Measurements from ENCODE around the gene TMEM200A. TPM values are rescaled to one million over a fixed set of nuclear protein-coding genes. Genes with fewer than 3 reads are reported as not detected.
"Not testable (repeated sequence)": the region's sequence is repeated elsewhere in the genome, so short reads cannot be mapped to it uniquely, and the experiment has no call there.

The TMEM200A gene
- 1.1 and 1.3 TPM in 2 replicates for total RNA-seq

DNA sequence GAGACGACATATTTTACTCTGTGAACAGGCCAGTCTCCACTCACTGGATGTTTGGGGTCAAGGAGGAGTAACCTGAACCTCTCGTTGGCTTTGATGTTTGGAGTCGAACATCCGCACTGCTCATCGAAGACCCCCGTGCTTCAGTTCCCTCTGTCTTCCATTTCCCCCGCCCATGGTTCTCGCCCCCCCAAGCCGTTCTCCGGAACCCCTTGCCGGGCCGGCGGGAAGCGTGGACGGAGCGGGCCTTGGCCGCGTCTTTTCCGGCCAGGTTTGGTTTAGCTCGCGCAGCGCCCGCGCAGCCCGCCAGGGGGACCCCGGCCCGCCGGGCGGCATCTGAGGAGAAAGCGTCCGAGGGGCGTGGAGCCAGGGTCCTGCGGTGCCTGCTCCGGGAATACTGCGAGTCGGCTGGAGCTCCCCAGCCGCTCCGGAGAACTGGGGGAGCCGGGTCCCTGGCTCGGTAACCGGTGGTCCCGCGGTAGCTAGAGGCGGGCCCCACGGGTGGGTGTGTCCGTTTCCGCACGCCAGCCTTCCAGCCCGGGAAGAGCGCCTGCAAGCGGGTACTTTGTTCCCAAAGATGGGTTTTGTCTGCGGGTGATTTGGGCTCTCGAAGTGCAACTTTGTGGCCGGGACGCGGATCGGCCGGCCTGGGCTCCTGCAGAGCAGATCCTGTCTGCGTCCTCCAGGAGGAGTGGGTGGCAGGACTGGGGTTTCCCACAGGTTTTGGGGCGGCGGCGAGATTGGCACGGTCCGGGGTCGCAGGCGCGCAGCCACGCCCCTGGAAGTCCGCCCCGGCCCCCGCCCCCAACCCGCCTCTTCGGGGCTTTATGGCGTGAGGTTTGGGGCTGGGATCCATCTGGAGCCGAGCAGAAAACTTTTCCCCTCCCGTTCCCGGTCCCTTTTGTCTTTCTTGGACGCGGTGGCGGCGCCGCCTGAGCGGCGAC is at the start of gene TMEM200A:
TMEM200A (plus strand) TSS at position 852 of the 941 bp plus-strand sequence. CDS start 74,406 bp downstream, outside the sequence.
- no peaks in the 10 kb centered on the region for H3K36me3 Mint-ChIP-seq (ENCODE audit: low read depth)
- peak; percentile 20 for DNase-seq (ENCODE audit: low spot score)
- H3K4me1 Mint-ChIP-seq (ENCODE audit: low read depth) = peaks cover 20% of the 10 kb centered on the region
- intact Hi-C loops (cut with micrococcal nuclease) = loop anchor here (1.0 to 5.0 kb wide), 3 partner anchors 152 to 333 kb away; no protein-coding TSS in a partner anchor
- no peaks in the 10 kb centered on the region for H3K9me3 Mint-ChIP-seq
- peak within 1 kb of the TSS; percentile 12 for H3K27ac Mint-ChIP-seq
- H3K4me3 Mint-ChIP-seq (ENCODE audit: low read depth) = peak within 1 kb of the TSS; percentile 75
- peaks cover 49% of the 10 kb centered on the region for H3K27me3 Mint-ChIP-seq (ENCODE audit: low read depth)

DNA sequence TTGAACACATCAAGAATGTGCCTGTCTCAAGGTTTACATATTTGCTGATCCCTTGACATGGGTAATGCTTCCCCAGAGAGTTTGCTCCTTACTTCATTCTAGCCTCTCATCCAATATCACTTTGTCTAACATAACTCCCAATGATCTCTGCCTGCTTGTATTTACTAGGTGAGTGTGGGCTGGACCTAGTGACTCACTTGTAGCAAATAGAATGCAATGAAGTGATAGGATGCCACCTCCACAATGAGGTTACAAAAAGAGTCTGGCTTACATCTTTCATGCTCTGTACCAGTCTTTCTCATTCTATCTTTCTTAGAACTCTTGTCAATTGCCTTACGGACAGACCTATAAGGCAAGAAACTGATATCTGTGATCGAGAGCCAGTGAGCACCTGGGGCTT is 44.9 kb upstream of the TMEM200A start:
- intact Hi-C loops (cut with micrococcal nuclease) = no loop called here

DNA sequence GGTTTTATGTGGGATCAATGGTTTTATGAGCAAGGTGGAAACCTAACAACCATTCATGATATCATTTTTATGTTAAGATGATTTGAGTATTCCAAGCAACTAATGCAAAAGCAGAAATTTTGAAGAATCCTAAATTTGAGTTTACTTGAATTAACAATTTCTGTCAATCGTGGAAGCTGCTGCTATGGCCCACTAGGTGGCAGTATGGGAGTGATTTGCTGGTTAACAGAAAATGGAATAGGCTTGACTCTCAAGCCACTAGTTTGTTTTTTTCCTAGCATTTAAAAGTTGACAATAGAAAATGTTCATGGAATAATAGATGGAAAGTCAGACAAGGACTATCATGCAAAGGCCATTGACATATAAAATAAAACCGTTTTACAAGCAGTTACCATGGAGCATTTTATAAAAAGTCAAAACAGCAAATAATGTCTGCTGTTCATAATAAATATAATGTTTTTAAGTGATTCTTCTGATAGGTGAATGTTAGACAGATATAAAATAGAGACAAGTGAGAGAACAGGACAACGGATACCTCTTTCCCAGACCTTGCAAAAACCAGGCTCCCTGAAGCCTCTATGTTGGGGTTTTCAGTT is 43.0 kb upstream of the TMEM200A start:
- intact Hi-C loops (cut with micrococcal nuclease) = loop anchor here (1.0 to 2.0 kb wide), 4 partner anchors 376 to 550 kb away; no protein-coding TSS in a partner anchor
- no peak overlapping the region for H3K27ac Mint-ChIP-seq
- H3K9me3 Mint-ChIP-seq = no peaks in the 10 kb centered on the region
- no peak overlapping the region for H3K4me3 Mint-ChIP-seq (ENCODE audit: low read depth)
- no peaks in the 10 kb centered on the region for H3K36me3 Mint-ChIP-seq (ENCODE audit: low read depth)
- peaks cover 22% of the 10 kb centered on the region for H3K27me3 Mint-ChIP-seq (ENCODE audit: low read depth)
- peak; percentile 15 for DNase-seq (ENCODE audit: low spot score)
- H3K4me1 Mint-ChIP-seq (ENCODE audit: low read depth) = peaks cover 2% of the 10 kb centered on the region

More for the DNA sequence above, 44.9 kb upstream of the TMEM200A start:
- Mint-ChIP-seq H3K4me1 (ENCODE audit: low read depth) (peaks cover 2% of the 10 kb centered on the region), H3K4me3 (ENCODE audit: low read depth) (no peak overlapping the region), H3K27ac (no peak overlapping the region), H3K36me3 (ENCODE audit: low read depth) (no peaks in the 10 kb centered on the region), H3K9me3 (no peaks in the 10 kb centered on the region), H3K27me3 (ENCODE audit: low read depth) (peaks cover 21% of the 10 kb centered on the region)
- no peak for DNase-seq (ENCODE audit: low spot score)

DNA sequence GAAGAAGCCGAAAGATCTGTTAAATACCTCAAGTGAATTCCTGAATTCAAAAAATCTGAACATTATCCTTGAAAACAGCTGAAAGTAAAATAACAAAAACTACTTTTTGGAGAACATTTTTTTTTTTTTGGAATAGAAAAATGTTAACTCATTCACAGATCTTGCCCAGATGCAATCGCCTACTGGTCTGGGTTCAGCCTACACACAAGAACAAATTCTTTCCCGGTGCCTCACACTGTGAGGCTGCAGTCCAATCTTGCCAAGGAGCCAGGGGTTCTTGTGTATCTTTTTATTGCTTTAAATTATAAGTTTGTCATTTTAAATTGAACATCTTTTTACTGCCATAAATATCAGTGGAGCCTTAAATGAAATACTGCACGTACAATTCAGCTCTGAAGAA is 41.2 kb upstream of the TMEM200A start:
- no peak for DNase-seq (ENCODE audit: low spot score)
- no peaks in the 10 kb centered on the region for H3K36me3 Mint-ChIP-seq (ENCODE audit: low read depth)
- H3K9me3 Mint-ChIP-seq = no peaks in the 10 kb centered on the region
- H3K4me1 Mint-ChIP-seq (ENCODE audit: low read depth) = peaks cover 2% of the 10 kb centered on the region
- H3K27ac Mint-ChIP-seq = no peak overlapping the region
- no peak overlapping the region for H3K4me3 Mint-ChIP-seq (ENCODE audit: low read depth)
- H3K27me3 Mint-ChIP-seq (ENCODE audit: low read depth) = peaks cover 14% of the 10 kb centered on the region
- intact Hi-C loops (cut with micrococcal nuclease) = no loop called here

DNA sequence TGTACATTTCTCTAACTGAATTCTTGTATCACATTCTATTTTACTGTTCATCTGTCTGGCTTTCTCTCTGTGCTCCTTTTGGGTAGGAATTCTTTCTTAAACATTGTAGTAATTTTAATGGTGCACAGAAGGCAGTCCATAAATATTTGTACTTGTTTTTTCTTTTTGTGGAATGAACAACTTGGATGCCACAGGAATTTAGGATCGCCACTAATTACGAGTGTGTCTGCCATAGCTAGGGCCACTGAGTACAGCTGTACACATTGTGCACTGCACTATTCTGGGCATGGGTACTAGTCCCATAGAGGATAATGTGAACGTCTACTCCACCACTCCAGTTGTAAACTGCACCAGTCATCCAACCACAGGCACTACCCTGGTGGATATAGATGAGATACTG is 39.3 kb upstream of the TMEM200A start:
- intact Hi-C loops (cut with micrococcal nuclease) = no loop called here
- Mint-ChIP-seq H3K4me3 (ENCODE audit: low read depth) (no peak overlapping the region), H3K36me3 (ENCODE audit: low read depth) (no peaks in the 10 kb centered on the region), H3K9me3 (peaks cover 7% of the 10 kb centered on the region), H3K27me3 (ENCODE audit: low read depth) (peaks cover 5% of the 10 kb centered on the region), H3K4me1 (ENCODE audit: low read depth) (peaks cover 2% of the 10 kb centered on the region), H3K27ac (no peak overlapping the region)
- DNase-seq (ENCODE audit: low spot score) = no peak

DNA sequence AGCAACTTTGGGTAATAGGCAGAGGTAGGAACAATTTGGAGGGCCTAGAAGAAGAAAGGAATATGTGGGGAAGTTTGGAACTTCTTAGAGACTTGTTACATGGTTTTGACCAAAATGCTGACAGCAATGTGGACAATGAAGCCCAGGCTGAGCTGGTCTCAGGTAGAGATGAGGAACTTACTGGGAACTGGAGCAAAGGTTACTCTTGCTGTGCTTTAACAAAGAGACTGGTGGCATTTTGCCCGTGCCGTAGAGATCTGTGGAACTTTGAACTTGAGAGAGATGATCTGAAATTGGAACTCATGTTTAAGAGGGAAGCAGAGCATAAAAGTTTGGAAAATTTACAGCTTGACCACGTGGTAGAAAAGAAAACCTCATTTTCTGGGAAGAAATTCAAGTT is 28.3 kb upstream of the TMEM200A start:
- H3K27ac Mint-ChIP-seq = no peak overlapping the region
- peaks cover 3% of the 10 kb centered on the region for H3K9me3 Mint-ChIP-seq
- no peaks in the 10 kb centered on the region for H3K4me1 Mint-ChIP-seq (ENCODE audit: low read depth)
- no peak for DNase-seq (ENCODE audit: low spot score)
- peaks cover 7% of the 10 kb centered on the region for H3K27me3 Mint-ChIP-seq (ENCODE audit: low read depth)
- intact Hi-C loops (cut with micrococcal nuclease) = no loop called here
- no peak overlapping the region for H3K4me3 Mint-ChIP-seq (ENCODE audit: low read depth)
- no peaks in the 10 kb centered on the region for H3K36me3 Mint-ChIP-seq (ENCODE audit: low read depth)

DNA sequence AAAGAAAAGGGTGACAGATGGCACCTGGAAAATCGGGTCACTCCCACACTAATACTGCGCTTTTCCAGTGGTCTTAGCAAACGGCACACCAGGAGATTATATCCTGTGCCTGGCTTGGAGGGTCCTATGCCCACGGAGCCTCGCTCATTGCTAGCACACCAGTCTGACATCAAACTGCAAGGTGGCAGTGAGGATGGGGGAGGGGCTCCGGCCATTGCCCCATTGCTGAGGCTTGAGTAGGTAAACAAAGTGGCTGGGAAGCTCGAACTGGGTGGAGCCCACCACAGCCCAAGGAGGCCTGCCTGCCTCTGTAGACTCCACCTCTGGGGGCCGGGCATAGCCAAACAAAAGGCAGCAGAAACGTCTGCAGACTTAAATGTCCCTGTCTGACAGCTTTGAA is 19.5 kb upstream of the TMEM200A start:
- H3K27ac Mint-ChIP-seq; H3K27me3 Mint-ChIP-seq (ENCODE audit: low read depth); H3K4me3 Mint-ChIP-seq (ENCODE audit: low read depth); intact Hi-C loops (cut with micrococcal nuclease); H3K36me3 Mint-ChIP-seq (ENCODE audit: low read depth); H3K9me3 Mint-ChIP-seq; DNase-seq (ENCODE audit: low spot score); H3K4me1 Mint-ChIP-seq (ENCODE audit: low read depth): not testable (repeated sequence)

DNA sequence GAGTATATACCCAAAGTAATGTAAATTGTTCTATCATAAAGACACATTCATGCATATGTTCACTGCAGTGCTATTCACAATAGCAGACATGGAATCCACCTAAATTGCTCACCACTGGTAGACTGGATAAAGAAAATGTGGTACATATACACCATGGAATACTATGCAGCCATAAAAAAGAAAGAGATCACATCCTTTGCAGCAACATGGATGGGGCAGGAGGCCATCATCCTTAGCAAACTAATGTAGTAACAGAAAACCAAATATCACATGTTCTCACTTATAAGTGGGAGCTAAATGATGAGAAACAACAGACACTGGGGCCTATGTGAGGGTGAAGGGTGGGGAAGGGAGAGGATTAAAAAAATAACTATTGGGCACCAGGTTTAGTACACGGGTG is 11.5 kb upstream of the TMEM200A start:
- intact Hi-C loops (cut with micrococcal nuclease) = no loop called here
- peaks cover 6% of the 10 kb centered on the region for H3K27me3 Mint-ChIP-seq (ENCODE audit: low read depth)

DNA sequence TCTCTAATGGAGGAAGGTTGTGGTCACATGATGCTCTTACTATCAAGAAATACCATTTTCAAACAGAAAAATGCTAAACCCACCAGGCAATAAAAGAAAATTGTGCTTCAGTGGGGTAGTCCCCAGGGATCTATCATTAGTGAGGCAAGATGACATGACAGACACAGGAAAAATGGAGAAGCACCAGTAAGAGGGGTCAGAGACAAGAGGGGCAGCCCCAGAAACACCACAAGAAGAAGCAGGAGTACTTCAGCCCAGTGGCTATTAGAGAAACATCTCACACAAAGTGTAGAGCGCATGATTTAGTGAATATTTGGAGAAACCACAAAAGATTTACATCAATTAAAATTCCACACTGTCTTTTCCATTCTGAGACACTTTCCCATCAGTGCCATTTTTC is 10.2 kb upstream of the TMEM200A start:
- H3K27ac Mint-ChIP-seq = no peak overlapping the region
- intact Hi-C loops (cut with micrococcal nuclease) = no loop called here
- H3K4me3 Mint-ChIP-seq (ENCODE audit: low read depth) = no peak overlapping the region
- peaks cover 15% of the 10 kb centered on the region for H3K27me3 Mint-ChIP-seq (ENCODE audit: low read depth)
- H3K9me3 Mint-ChIP-seq = peaks cover 8% of the 10 kb centered on the region
- H3K36me3 Mint-ChIP-seq (ENCODE audit: low read depth) = no peaks in the 10 kb centered on the region
- no peak for DNase-seq (ENCODE audit: low spot score)
- no peaks in the 10 kb centered on the region for H3K4me1 Mint-ChIP-seq (ENCODE audit: low read depth)

More for the DNA sequence above, 11.5 kb upstream of the TMEM200A start:
- Mint-ChIP-seq H3K4me1 (ENCODE audit: low read depth) (no peaks in the 10 kb centered on the region), H3K27ac (no peak overlapping the region), H3K4me3 (ENCODE audit: low read depth) (no peak overlapping the region), H3K9me3 (peaks cover 9% of the 10 kb centered on the region), H3K36me3 (ENCODE audit: low read depth) (no peaks in the 10 kb centered on the region)
- DNase-seq (ENCODE audit: low spot score) = no peak

DNA sequence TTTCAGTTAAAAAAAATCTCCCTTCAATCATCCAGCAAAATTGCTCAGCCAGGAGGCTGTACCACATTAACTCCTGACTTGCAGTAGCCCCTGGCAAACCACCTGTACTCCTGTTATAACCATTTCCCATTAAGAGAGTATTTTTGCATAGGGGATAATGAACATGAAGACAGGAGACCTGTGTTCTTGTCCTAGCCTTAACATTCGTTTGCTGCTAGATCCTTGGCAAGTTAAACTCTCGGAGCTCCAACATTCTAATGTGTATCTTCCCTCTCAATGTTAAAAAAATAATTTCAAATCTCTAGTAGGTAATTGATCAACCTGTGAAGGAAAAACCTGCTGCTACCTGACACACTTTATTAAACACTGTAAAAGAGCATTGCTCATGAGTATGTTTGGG is 8.4 kb upstream of the TMEM200A start:
- H3K9me3 Mint-ChIP-seq = peaks cover 3% of the 10 kb centered on the region
- DNase-seq (ENCODE audit: low spot score) = no peak
- H3K27me3 Mint-ChIP-seq (ENCODE audit: low read depth) = peaks cover 12% of the 10 kb centered on the region
- no peaks in the 10 kb centered on the region for H3K4me1 Mint-ChIP-seq (ENCODE audit: low read depth)
- intact Hi-C loops (cut with micrococcal nuclease) = no loop called here
- no peak overlapping the region for H3K27ac Mint-ChIP-seq
- H3K36me3 Mint-ChIP-seq (ENCODE audit: low read depth) = no peaks in the 10 kb centered on the region
- H3K4me3 Mint-ChIP-seq (ENCODE audit: low read depth) = no peak overlapping the region

DNA sequence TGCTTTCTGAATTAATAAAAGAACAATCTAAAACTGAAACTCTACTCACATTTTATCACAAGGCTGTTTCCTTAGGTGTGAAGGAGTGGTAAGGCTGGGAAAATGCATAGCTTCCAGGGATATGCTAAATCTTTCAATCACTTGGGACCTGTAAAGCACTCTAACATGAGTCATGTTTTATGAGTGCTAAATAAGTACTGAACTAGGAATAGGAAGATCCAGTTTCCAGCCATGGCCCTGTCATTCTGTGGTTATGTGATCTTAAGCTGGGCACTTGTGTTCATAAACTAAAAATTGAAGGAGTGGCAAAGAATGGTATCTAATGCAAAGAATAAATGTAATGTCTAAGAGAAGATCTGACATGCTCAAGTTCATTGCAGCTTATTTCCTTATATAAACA is 6.1 kb upstream of the TMEM200A start:
- Mint-ChIP-seq H3K27ac (no peak overlapping the region), H3K4me3 (ENCODE audit: low read depth) (no peak overlapping the region), H3K4me1 (ENCODE audit: low read depth) (peaks cover under 1% of the 10 kb centered on the region), H3K27me3 (ENCODE audit: low read depth) (peaks cover 24% of the 10 kb centered on the region), H3K9me3 (no peaks in the 10 kb centered on the region), H3K36me3 (ENCODE audit: low read depth) (no peaks in the 10 kb centered on the region)
- intact Hi-C loops (cut with micrococcal nuclease) = no loop called here
- no peak for DNase-seq (ENCODE audit: low spot score)

DNA sequence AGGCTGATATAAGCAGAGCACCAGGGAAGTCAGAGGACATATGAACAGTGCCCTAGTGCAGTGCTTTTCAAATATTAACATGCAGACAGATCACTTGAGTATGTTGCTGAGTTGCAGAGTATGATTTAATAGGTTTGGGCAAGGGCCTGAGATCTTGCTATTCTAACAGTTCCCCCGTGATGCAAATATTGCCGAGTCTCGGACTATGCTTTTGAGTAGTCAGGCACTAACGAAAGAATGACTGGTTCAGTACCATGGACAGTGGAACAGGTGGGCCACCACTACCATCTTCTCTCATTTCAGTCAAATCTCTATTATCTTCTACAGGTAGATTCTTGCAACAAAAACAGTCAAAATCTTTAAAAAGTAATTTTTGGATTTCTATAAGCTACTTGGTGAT is 3.7 kb upstream of the TMEM200A start:
- no peak overlapping the region for H3K27ac Mint-ChIP-seq
- no peak overlapping the region for H3K4me3 Mint-ChIP-seq (ENCODE audit: low read depth)
- peaks cover 12% of the 10 kb centered on the region for H3K4me1 Mint-ChIP-seq (ENCODE audit: low read depth)
- intact Hi-C loops (cut with micrococcal nuclease) = no loop called here
- H3K27me3 Mint-ChIP-seq (ENCODE audit: low read depth) = peaks cover 35% of the 10 kb centered on the region
- DNase-seq (ENCODE audit: low spot score) = no peak
- no peaks in the 10 kb centered on the region for H3K36me3 Mint-ChIP-seq (ENCODE audit: low read depth)
- no peaks in the 10 kb centered on the region for H3K9me3 Mint-ChIP-seq

DNA sequence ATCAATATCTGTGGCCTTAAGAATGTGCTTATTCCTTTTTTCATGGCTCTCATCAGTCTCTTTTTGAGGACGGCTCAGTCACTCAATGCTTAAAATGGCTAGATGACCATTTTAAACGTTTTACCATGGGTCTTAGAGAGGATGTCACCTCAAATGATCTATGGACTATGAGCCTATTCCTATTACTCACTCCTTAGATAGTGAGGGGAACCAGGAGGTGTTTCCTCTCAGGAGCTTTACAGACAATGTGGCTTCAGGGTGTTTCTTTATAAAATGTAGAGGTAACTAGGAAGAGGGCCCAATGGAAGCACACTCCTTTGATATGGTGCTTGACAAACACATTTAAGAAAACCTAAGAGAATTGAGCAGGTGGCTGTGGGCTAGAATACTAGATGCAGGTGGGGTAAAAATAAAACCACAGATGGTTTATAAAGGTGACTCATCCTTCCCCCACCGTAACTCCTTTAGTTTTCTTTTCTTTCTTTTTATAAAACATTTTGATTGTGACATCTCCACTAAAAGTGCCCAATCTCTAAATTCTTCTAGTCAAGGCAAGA is 1.5 kb upstream of the TMEM200A start:
- no peaks in the 10 kb centered on the region for H3K36me3 Mint-ChIP-seq (ENCODE audit: low read depth)
- H3K4me3 Mint-ChIP-seq (ENCODE audit: low read depth) = peak overlapping the region; percentile 72
- intact Hi-C loops (cut with micrococcal nuclease) = no loop called here
- H3K27ac Mint-ChIP-seq = no peak overlapping the region
- H3K9me3 Mint-ChIP-seq = no peaks in the 10 kb centered on the region
- DNase-seq (ENCODE audit: low spot score) = no peak
- H3K4me1 Mint-ChIP-seq (ENCODE audit: low read depth) = peaks cover 20% of the 10 kb centered on the region
- H3K27me3 Mint-ChIP-seq (ENCODE audit: low read depth) = peaks cover 48% of the 10 kb centered on the region
